Measurements from ENCODE around the gene ZNF837. TPM values are rescaled to one million over a fixed set of nuclear protein-coding genes. Genes with fewer than 3 reads are reported as not detected.

ZNF837 gene
- total RNA-seq, 4 donors from 2014 or later, result 0.48 to 4.4 (median 2.1) TPM

DNA sequence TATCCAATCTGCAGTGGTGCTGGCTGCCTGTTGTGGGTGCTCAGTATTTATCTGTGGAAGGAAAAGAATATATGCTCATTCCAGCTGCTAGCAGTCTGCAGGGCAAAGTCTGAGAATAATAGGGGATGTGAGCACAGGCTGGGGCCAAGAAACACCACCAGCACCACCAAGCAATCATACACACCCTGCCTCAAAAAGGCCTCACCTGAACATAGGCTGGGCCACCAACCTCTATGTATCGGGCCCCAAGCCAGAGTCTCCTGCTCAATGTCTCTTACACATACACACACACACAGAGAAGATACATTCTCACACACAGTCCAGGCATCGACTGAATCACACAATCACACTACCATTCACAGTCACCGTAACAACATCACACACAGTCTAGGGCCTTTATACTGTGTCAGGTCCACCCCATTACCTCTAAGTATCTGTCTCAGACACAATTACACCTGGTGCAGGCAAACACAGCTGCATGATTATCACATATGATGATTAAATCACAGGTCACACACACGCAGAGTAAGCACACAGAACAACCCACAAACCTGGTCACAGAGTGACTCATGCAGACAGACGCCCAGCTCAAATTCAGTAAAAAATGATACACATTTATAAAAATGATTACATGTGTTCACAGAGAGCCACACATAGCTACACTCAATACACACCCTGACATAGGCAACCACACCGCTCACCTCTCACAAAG is 55.4 kb downstream of the ZNF837 start:
- TF ChIP-seq, protein P1, sequence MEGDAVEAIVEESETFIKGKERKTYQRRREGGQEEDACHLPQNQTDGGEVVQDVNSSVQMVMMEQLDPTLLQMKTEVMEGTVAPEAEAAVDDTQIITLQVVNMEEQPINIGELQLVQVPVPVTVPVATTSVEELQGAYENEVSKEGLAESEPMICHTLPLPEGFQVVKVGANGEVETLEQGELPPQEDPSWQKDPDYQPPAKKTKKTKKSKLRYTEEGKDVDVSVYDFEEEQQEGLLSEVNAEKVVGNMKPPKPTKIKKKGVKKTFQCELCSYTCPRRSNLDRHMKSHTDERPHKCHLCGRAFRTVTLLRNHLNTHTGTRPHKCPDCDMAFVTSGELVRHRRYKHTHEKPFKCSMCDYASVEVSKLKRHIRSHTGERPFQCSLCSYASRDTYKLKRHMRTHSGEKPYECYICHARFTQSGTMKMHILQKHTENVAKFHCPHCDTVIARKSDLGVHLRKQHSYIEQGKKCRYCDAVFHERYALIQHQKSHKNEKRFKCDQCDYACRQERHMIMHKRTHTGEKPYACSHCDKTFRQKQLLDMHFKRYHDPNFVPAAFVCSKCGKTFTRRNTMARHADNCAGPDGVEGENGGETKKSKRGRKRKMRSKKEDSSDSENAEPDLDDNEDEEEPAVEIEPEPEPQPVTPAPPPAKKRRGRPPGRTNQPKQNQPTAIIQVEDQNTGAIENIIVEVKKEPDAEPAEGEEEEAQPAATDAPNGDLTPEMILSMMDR (IDR thresholded peaks at IDR 0.05), result no peak
- no peak for DNase-seq (ENCODE audit: low spot score)
- no peak for ATAC-seq (ENCODE audit: low FRiP score)

DNA sequence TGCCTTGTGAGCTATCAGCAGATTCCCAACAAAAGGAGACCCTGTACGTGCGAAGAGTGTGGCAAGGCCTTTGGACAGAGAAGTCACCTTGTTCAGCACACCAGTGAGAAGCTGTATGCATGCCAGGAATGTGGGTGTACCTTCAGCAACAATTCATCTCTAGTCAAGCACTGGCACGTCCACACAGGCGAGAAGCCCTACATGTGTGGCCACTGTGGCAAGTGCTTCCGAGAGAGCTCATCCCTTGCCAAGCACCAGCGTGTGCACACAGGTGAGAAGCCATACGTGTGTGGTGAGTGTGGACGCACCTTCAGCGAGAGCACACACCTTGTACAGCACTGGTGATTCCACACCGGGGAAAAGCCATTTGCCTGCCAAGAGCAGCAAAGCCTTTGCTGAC is 61.6 kb downstream of the ZNF837 start:
- DNase-seq (ENCODE audit: low spot score) (no peak), ATAC-seq (ENCODE audit: low FRiP score) (no peak)
- TF ChIP-seq, protein P1 (IDR thresholded peaks at IDR 0.05), result no peak

DNA sequence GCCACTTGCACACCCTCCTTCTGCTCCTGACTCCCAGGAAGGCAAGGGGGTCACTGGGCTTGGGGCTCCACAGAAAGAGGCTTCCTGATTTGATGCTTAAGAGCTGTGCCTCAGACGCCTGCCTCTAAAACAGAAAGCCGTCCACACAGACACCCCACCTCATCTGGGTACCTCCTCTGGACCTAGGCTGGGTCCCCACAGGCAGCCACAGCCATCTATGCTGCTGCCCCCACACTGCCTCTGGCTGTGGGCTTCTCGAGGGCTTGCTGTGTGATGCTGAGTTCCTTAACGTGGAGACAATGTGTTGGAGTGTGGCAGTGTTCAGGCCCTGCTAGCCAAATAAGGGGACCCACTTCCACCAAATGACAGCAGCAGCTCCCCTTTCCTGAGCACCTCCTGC is 62.5 kb downstream of the ZNF837 start:
- DNase-seq (ENCODE audit: low spot score), result no peak
- ATAC-seq (ENCODE audit: low FRiP score), result no peak
- TF ChIP-seq, protein P1 (IDR thresholded peaks at IDR 0.05), result no peak

Small RNAs within 50 kb of the gene (small RNA-seq; reads per million reads assigned to genes)
- gene MIR4754 (not detected), gene MIR6806 (not detected), gene RNA5SP473 (not detected)

Other genes with a start within 250 kb of the ZNF837 start
- 1 to 10 TPM; 5.1 to 8.5 (median 7.4) TPM for gene ZNF329, start 230.2 kb downstream of the ZNF837 start, total RNA-seq
- 10 to 100 TPM; 16.5 to 30.4 (median 21.7) TPM for gene ZNF274, start 198.0 kb downstream of the ZNF837 start, total RNA-seq
- gene ZNF544, start 152.1 kb downstream of the ZNF837 start, total RNA-seq, result 10 to 100 TPM; 21.2 to 31.2 (median 28.4) TPM
- gene ZNF8, start 102.1 kb downstream of the ZNF837 start, total RNA-seq, result 1 to 10 TPM; 4.6 to 9.3 (median 5.9) TPM
- 10 to 100 TPM; 39.5 to 85.1 (median 59.2) TPM for gene ERVK3-1, start 75.7 kb downstream of the ZNF837 start, total RNA-seq
- 1 to 10 TPM; 2.0 to 3.7 (median 2.8) TPM for gene ZSCAN22, start 54.0 kb downstream of the ZNF837 start, total RNA-seq
- gene A1BG, start 27.5 kb downstream of the ZNF837 start, total RNA-seq, result 10 to 100 TPM in 3 of 4 donors, 1 to 10 TPM in 1; 8.7 to 18.4 (median 16.4) TPM
- 1 to 10 TPM in 3 of 4 donors, under 1 TPM in 1; 0.74 to 2.4 (median 1.3) TPM for gene ZNF497, start 18.3 kb downstream of the ZNF837 start, total RNA-seq
- gene RPS5, start 6.2 kb upstream of the ZNF837 start, total RNA-seq, result 1,000 to 10,000 TPM; 1,379 to 1,993 (median 1,504) TPM
- not detected for gene RNF225, start 14.6 kb upstream of the ZNF837 start, total RNA-seq
- 10 to 100 TPM in 2 of 4 donors, 1 to 10 TPM in 2; 7.9 to 34.1 (median 9.2) TPM for gene ZNF584, start 27.6 kb upstream of the ZNF837 start, total RNA-seq
- 1 to 10 TPM; 4.0 to 8.2 (median 4.6) TPM for gene ZNF132, start 59.1 kb upstream of the ZNF837 start, total RNA-seq
- gene ZNF324B, start 70.6 kb upstream of the ZNF837 start, total RNA-seq, result 1 to 10 TPM; 3.8 to 8.5 (median 6.0) TPM
- gene ZNF324, start 86.0 kb upstream of the ZNF837 start, total RNA-seq, result 10 to 100 TPM in 3 of 4 donors, 1 to 10 TPM in 1; 7.3 to 23.3 (median 15.8) TPM
- 10 to 100 TPM in 1 of 4 donors, 1 to 10 TPM in 3; 6.6 to 10.4 (median 8.0) TPM for gene ZNF446, start 95.3 kb upstream of the ZNF837 start, total RNA-seq
- 1 to 10 TPM; 4.5 to 8.5 (median 5.6) TPM for gene SLC27A5, start 131.0 kb upstream of the ZNF837 start, total RNA-seq
- 10 to 100 TPM in 1 of 4 donors, 1 to 10 TPM in 3; 4.6 to 10.2 (median 8.4) TPM for gene ZBTB45, start 138.8 kb upstream of the ZNF837 start, total RNA-seq
- gene TRIM28, start 163.0 kb upstream of the ZNF837 start, total RNA-seq, result 100 to 1,000 TPM; 151 to 238 (median 166) TPM
- gene CHMP2A, start 174.1 kb upstream of the ZNF837 start, total RNA-seq, result 100 to 1,000 TPM in 2 of 4 donors, 10 to 100 TPM in 2; 87.0 to 115 (median 99.6) TPM
- gene UBE2M, start 177.6 kb upstream of the ZNF837 start, total RNA-seq, result 10 to 100 TPM; 19.4 to 26.2 (median 23.3) TPM
- 10 to 100 TPM; 15.8 to 32.5 (median 22.1) TPM for gene MZF1, start 192.3 kb upstream of the ZNF837 start, total RNA-seq